Activated CD8-positive, alpha-beta T cell treated with anti-CD3 and anti-CD28 coated beads, Interleukin-2, amount 10 ng/mL, durations not matched to agents 7 days and 5 days (primary cell): ENCODE measurements around the gene SF1. TPM values are rescaled to one million over a fixed set of nuclear protein-coding genes. Genes with fewer than 3 reads are reported as not detected.
A peak's percentile ranks its signal among the peaks of the same experiment; 100 is the strongest.

Experiments used
- ATAC-seq: fragments of 150-1000 bp; cut with Tn5 transposase; one replicate; pipeline ENCODE4 v1.10.0; 2021; ENCODE audit warnings: moderate library complexity
- CTCF ChIA-PET: fragments of 350-600 bp; sonication (Branson Sonifier 250); formaldehyde crosslinking; loops from one replicate; lab custom pipeline; 2021; ENCODE audit warnings: antibody characterized with exemption; lab: Charles Lee
- POLR2A ChIA-PET: fragments of 350-600 bp; sonication (Branson Sonifier 250); formaldehyde crosslinking; loops from one replicate; lab custom pipeline; 2021; ENCODE audit warnings: antibody characterized with exemption; lab: Charles Lee
- DNase-seq: peaks from one replicate; pipeline ENCODE4 v3.0.0-alpha.2; 2020
- H3K27ac Mint-ChIP-seq: one replicate; pipeline ENCODE4 v1.8.0; 2021; ENCODE audit warnings: mild to moderate bottlenecking, mixed read lengths
- H3K27me3 Mint-ChIP-seq: one replicate; pipeline ENCODE4 v1.8.0; 2021; ENCODE audit warnings: low read depth, mixed read lengths
- H3K36me3 Mint-ChIP-seq: one replicate; pipeline ENCODE4 v1.8.0; 2021; ENCODE audit warnings: low read depth, mixed read lengths
- H3K4me1 Mint-ChIP-seq: one replicate; pipeline ENCODE4 v1.8.0; 2021; ENCODE audit warnings: low read depth, mixed read lengths
- H3K4me3 Mint-ChIP-seq: one replicate; pipeline ENCODE4 v1.8.0; 2021; ENCODE audit warnings: mild to moderate bottlenecking, mixed read lengths
- H3K9me3 Mint-ChIP-seq: one replicate; pipeline ENCODE4 v1.8.0; 2022; ENCODE audit warnings: mixed read lengths; ENCODE audit not compliant: insufficient read depth
- total RNA-seq, 2 experiments: library from RNA; stranded (reverse); gene quantifications; one replicate each; pipeline ENCODE4 v1.2.3, GENCODE V29; 2021

Gene SF1
- total RNA-seq, 2 experiments from 2014 or later, result 421 to 423 TPM

DNA sequence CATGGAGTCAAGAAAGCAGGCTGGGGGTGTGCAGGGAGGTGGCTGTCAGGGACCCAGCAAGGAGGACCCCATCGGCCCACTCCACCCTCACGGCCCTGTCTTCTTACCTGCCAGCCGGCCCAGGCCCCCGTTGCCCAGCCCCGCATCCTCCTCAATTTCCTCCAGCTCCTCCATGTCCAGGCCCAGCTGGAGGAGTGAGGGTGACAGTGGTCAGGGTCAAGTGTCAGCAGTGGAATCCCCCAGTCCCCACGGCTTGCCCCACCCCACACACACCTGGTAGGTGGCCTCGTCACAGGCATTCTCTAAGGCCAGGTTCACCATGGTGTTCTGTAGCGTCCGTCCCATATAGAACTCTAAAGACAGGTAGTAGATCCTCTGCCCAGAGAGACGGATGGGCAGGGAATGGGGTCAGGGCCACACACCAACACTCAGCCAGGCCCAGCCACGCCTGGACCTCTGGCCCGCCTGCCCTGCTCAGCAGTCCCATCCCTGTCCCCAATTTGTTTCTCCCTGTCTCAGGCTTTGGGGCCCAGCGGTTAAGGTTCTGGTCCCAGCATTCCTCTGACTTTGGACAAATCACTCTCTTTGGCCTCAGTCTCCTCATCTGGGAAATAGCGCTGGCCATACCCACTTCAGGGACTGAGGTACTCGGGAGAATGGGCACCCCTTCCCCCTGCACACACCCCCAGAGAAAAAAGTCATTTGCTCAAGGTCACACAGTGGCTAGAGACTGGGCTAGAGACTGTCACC is 19.8 kb downstream of the SF1 start:
- Mint-ChIP-seq H3K4me3 (no peak overlapping the region), H3K27ac (no peak overlapping the region), H3K27me3 (no peaks in the 10 kb centered on the region), H3K36me3 (peaks cover 24% of the 10 kb centered on the region), H3K4me1 (peaks cover 42% of the 10 kb centered on the region), H3K9me3 (no peaks in the 10 kb centered on the region)
- ATAC-seq, result no peak
- POLR2A ChIA-PET, result interaction anchor here (1.4 to 2.1 kb wide), 2 partner anchors 11 to 20 kb away, joined by 4 to 14 read pairs; partner anchors contain the start of gene SF1
- DNase-seq, result no peak
- CTCF ChIA-PET, result interaction anchor here (2.3 to 7.4 kb wide), 2 partner anchors 9 to 12 kb away, joined by 6 to 149 read pairs; partner anchors contain the start of gene RASGRP2

DNA sequence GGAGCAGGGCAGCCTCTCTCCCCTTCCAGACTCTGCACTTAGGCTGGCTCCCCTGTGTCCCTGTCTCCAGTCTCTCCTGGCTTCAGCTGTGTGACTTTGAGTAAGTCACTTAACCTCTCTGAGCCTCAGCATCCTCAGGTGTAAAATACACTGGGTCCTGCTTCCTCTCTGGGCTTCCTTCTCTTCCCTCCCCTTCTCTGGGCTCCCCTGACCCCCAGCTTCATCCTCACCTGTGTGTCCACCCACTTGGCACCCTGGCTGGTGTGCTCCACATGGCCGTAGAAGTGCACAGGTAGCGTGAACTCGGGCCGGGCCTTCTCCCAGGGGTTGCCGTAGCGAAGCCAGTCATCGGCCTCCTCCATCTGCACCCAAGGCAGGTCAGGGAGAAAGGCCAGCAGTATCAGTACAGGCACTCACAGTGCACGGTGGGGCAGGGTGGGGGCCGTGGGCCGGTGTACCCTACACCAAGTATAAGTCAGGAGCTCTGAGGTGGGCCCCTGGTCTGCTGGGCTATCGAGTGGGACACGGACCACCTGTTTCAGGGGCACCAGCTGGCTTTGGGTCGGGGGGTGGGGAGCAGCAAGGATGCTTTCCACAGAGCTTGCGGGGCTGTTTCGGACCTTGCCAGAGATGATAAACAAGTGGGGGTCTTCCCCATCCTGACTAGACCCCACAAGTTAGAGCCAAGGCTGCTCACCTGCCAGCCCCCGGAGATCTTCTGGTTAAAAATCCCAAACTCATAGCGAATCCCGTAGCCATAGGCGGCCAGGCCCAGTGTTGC is 20.6 kb downstream of the SF1 start:
- Mint-ChIP-seq H3K36me3 (peaks cover 18% of the 10 kb centered on the region), H3K9me3 (no peaks in the 10 kb centered on the region), H3K4me3 (no peak overlapping the region), H3K27me3 (no peaks in the 10 kb centered on the region), H3K27ac (peak overlapping the region; percentile 26), H3K4me1 (peaks cover 35% of the 10 kb centered on the region)
- ATAC-seq, result no peak
- POLR2A ChIA-PET, result interaction anchor here (0.7 to 1.6 kb wide), 3 partner anchors 10 to 13 kb away, joined by 3 to 4 read pairs (median 4); no protein-coding TSS in a partner anchor
- no peak for DNase-seq
- CTCF ChIA-PET, result interaction anchor here (1.3 to 2.3 kb wide), 2 partner anchors 10 kb away, joined by 6 read pairs; no protein-coding TSS in a partner anchor

DNA sequence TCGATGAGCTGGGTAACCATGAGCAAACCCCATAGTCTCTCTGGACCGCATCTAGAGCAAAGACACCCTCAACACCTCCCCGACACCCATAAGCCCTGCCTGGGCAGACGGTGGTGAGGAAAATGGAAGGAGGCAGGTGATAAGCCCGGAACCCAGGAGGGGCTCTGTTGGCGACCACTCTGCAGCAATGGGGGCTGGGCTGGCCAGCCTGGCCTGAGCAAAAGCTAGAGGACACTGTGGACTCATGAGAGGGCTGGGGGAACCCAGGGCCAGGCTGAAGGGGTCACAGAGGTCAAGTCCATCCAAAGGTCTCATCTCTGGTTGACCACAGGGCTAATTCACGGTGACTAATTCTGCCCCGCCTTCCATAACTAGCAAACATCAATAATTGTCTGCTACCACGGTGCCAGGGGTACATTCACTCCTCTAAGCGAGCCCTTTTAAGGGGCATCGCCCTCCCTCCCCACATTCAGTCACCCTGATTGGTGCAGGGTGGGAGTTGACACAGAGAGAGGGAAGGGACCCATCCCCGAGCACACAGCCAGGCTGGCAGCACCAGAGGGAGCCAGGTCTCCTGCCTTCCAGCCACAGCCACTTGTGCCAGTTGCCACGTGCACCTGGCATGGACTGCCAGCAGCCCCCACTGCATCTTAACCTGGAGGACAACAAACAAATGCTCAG is 22.5 kb downstream of the SF1 start:
- H3K36me3 Mint-ChIP-seq, result peaks cover 4% of the 10 kb centered on the region
- DNase-seq (no peak), ATAC-seq (no peak)
- peaks cover 23% of the 10 kb centered on the region for H3K4me1 Mint-ChIP-seq
- H3K9me3 Mint-ChIP-seq, result no peaks in the 10 kb centered on the region
- ChIA-PET POLR2A (interaction anchor here (0.9 to 1.3 kb wide), 2 partner anchors 11 to 17 kb away, joined by 3 to 5 read pairs; no protein-coding TSS in a partner anchor), CTCF (no interaction called here)
- H3K27ac Mint-ChIP-seq, result no peak overlapping the region
- no peak overlapping the region for H3K4me3 Mint-ChIP-seq
- no peaks in the 10 kb centered on the region for H3K27me3 Mint-ChIP-seq

GRCh38 chr11:64754919-64755662 is 23.3 kb downstream of the SF1 start:
- H3K27ac Mint-ChIP-seq, result no peak overlapping the region
- H3K36me3 Mint-ChIP-seq, result peaks cover 6% of the 10 kb centered on the region

DNA sequence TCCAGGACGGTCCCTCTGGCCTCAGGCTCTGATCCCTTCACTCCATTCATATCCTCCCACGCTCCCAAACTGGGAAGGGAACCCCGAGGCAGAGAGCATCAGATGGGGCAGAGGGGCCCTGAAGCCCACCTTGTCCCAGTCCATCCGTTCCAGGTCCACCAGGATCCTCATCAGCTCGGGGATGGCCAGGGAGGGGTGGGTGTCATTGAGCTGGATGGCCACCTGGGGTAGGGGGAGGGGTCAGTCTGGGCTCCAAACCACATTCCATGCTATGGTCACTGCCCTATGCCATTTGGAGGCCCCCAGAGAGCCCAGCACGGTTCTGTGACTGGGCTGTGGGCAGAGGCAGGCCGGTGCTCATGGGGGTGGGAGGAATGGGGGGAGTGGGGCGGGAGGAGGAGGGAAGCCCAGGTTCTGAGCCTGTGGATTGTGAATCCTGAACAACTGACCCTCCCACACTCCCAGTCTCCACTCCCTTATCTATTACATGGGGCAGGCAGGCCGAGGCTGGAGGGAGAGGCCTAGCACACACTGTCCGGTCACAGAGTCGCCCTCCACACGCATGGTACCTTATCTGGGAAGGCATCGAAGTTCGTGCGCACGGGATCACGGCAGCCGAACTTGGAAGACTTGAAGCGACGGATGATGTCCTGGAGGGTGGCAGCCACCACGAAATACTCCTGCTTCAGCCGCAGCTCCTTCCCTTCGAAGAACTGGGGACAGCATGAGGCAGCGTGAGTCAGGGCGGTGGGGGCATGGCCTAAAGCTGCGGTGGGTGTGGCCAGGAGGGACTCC is 24.0 kb downstream of the SF1 start:
- peaks cover 15% of the 10 kb centered on the region for H3K4me1 Mint-ChIP-seq
- H3K27ac Mint-ChIP-seq, result no peak overlapping the region
- POLR2A ChIA-PET, result interaction anchor here (0.5 to 1.3 kb wide), 2 partner anchors 9 to 18 kb away, joined by 3 read pairs; no protein-coding TSS in a partner anchor

More at GRCh38 chr11:64754919-64755662, 23.3 kb downstream of the SF1 start:
- DNase-seq (no peak), ATAC-seq (no peak)
- ChIA-PET CTCF (interaction anchor here (1.1 kb wide), 1 partner anchor 9 kb away, joined by 4 read pairs; no protein-coding TSS in a partner anchor), POLR2A (interaction anchor here (0.9 to 1.3 kb wide), 2 partner anchors 10 to 18 kb away, joined by 3 to 5 read pairs; no protein-coding TSS in a partner anchor)
- no peaks in the 10 kb centered on the region for H3K27me3 Mint-ChIP-seq
- H3K4me3 Mint-ChIP-seq, result no peak overlapping the region
- peaks cover 22% of the 10 kb centered on the region for H3K4me1 Mint-ChIP-seq
- H3K9me3 Mint-ChIP-seq, result no peaks in the 10 kb centered on the region

GRCh38 chr11:64753380-64754123 is 24.8 kb downstream of the SF1 start:
- ATAC-seq, result no peak
- CTCF ChIA-PET, result interaction anchor here (1.6 kb wide), 1 partner anchor 15 kb away, joined by 3 read pairs; no protein-coding TSS in a partner anchor
- POLR2A ChIA-PET, result interaction anchor here (0.5 to 2.2 kb wide), 2 partner anchors 10 kb away, joined by 3 to 9 read pairs; no protein-coding TSS in a partner anchor
- Mint-ChIP-seq H3K36me3 (peaks cover 8% of the 10 kb centered on the region), H3K9me3 (no peaks in the 10 kb centered on the region), H3K27ac (peak overlapping the region; percentile 34), H3K4me3 (no peak overlapping the region), H3K4me1 (peaks cover 15% of the 10 kb centered on the region), H3K27me3 (no peaks in the 10 kb centered on the region)
- DNase-seq, result no peak

More for the DNA sequence above, 24.0 kb downstream of the SF1 start:
- CTCF ChIA-PET, result interaction anchor here (1.1 kb wide), 1 partner anchor 9 kb away, joined by 4 read pairs; no protein-coding TSS in a partner anchor
- no peaks in the 10 kb centered on the region for H3K9me3 Mint-ChIP-seq
- ATAC-seq, result no peak
- H3K4me3 Mint-ChIP-seq, result no peak overlapping the region
- DNase-seq, result no peak
- no peaks in the 10 kb centered on the region for H3K27me3 Mint-ChIP-seq
- H3K36me3 Mint-ChIP-seq, result peaks cover 8% of the 10 kb centered on the region

DNA sequence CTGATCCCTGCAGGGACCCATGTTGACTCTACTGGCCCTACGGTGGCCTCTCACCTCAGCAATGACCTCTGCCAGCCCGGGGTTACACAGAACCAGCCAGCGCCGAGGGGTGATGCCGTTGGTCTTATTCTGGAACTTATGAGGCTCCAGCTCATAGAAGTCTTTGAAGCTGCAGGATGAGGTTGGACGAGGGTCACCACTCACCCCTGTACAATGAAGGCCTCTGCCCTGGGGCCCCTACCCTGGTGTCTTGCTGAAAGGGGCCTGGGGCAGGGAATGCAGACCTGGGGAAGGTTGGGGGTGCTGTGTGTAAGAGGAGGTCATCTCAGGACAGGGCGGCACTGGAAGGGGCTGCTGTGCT is 25.3 kb downstream of the SF1 start:
- Mint-ChIP-seq H3K36me3 (peaks cover 10% of the 10 kb centered on the region), H3K9me3 (no peaks in the 10 kb centered on the region), H3K4me1 (peaks cover 19% of the 10 kb centered on the region), H3K27ac (peak overlapping the region; percentile 34), H3K4me3 (no peak overlapping the region), H3K27me3 (no peaks in the 10 kb centered on the region)
- ChIA-PET POLR2A (interaction anchor here (2.2 kb wide), 1 partner anchor 11 kb away, joined by 9 read pairs; no protein-coding TSS in a partner anchor), CTCF (interaction anchor here (1.6 to 11.9 kb wide), 2 partner anchors 9 to 15 kb away, joined by 3 to 149 read pairs; partner anchors contain the start of gene PYGM)
- no peak for ATAC-seq
- DNase-seq, result no peak

GRCh38 chr11:64752175-64752970 is 26.0 kb downstream of the SF1 start:
- CTCF ChIA-PET, result interaction anchor here (0.9 to 11.9 kb wide), 4 partner anchors 9 to 20 kb away, joined by 3 to 149 read pairs (median 3); partner anchors contain the start of gene PYGM
- ATAC-seq (no peak), DNase-seq (no peak)
- H3K9me3 Mint-ChIP-seq, result no peaks in the 10 kb centered on the region
- POLR2A ChIA-PET, result interaction anchor here (1.0 to 2.2 kb wide), 2 partner anchors 8 to 11 kb away, joined by 4 to 9 read pairs; no protein-coding TSS in a partner anchor
- H3K4me3 Mint-ChIP-seq, result no peak overlapping the region
- H3K36me3 Mint-ChIP-seq, result peaks cover 11% of the 10 kb centered on the region
- H3K4me1 Mint-ChIP-seq, result peaks cover 23% of the 10 kb centered on the region
- peak overlapping the region; percentile 5 for H3K27ac Mint-ChIP-seq
- no peaks in the 10 kb centered on the region for H3K27me3 Mint-ChIP-seq

- Mint-ChIP-seq H3K9me3 (no peaks in the 10 kb centered on the region), H3K27ac (no peak overlapping the region), H3K4me3 (no peak overlapping the region), H3K27me3 (no peaks in the 10 kb centered on the region), H3K36me3 (peaks cover 11% of the 10 kb centered on the region), H3K4me1 (peaks cover 30% of the 10 kb centered on the region)
- ATAC-seq (no peak), DNase-seq (no peak)
- POLR2A ChIA-PET, result interaction anchor here (1.0 to 2.2 kb wide), 2 partner anchors 9 to 12 kb away, joined by 4 to 9 read pairs; no protein-coding TSS in a partner anchor
- CTCF ChIA-PET, result interaction anchor here (0.9 to 11.9 kb wide), 3 partner anchors 8 to 21 kb away, joined by 3 to 149 read pairs (median 3); partner anchors contain the start of gene PYGM
These were observed 26.8 kb downstream of the SF1 start for GRCh38 chr11:64751580-64751979.
